ENCODE results near the gene CFL1. TPM values are rescaled to one million over a fixed set of nuclear protein-coding genes. Genes with fewer than 3 reads are reported as not detected.

CFL1 gene
- total and polyA plus RNA-seq, 2 of the 8 experiments (the other 6 are each of a cell fraction or from before 2014, with no cell fraction given) = 1,252 to 1,365 TPM

GRCh38 chr11:65829459-65829858 lies 28.5 kb downstream of the CFL1 start:
- CTCF ChIA-PET (ENCODE audit: partially characterized antibody) = interaction anchor here (0.6 to 19.6 kb wide), 9 partner anchors 12 to 203 kb away, joined by 3 to 347 read pairs (median 4); partner anchors contain the start of gene AP5B1
- H3K23me2 ChIP-seq (ENCODE audit: low read depth, low read length) = peaks cover 17% of the 10 kb centered on the region
- no peak overlapping the region for H3K56ac ChIP-seq (replicated peaks; ENCODE audit: insufficient read length, low read depth, low read length)
- H2AFZ ChIP-seq (ENCODE audit: low read length) = no peak overlapping the region
- no peak overlapping the region for H3K18ac ChIP-seq (ENCODE audit: extremely low read depth, low read length)
- H3K9ac ChIP-seq (replicated peaks in 1 of 4; ENCODE audit: extremely low read depth in 1 of 4, low read depth in 3 of 4, low read length in 3 of 4) = no peak overlapping the region; a peak in 1 of 7 replicates
- H3K36me3 ChIP-seq (ENCODE audit: control insufficient read depth in 2 of 4, insufficient read depth in 4 of 4, low read length in 3 of 4) = no peaks in the 10 kb centered on the region; a peak in 1 of 8 replicates
- H2BK20ac ChIP-seq (ENCODE audit: low read length) = no peak overlapping the region
- H4K8ac ChIP-seq (ENCODE audit: extremely low read depth, insufficient read depth, low read length) = no peak overlapping the region
- 85% methylated on average over 4 of the region's 4 CpGs; no CpG with 5 or more reads in 1 of the 2 experiments for WGBS, 2 experiments (ENCODE audit: extremely low coverage in 1 of 2, insufficient coverage in 1 of 2, insufficient read length in 1 of 2, insufficient replicate concordance in 2 of 2, low coverage in 1 of 2, low lambda C conversion rate in 2 of 2, missing lambda C conversion rate in 1 of 2)
- DNase-seq (ENCODE audit: low read depth in 1 of 2, low spot score in 2 of 2) (no peak), FAIRE-seq (no peak)
- H4K91ac ChIP-seq (replicated peaks; ENCODE audit: insufficient read length, low read length) = no peak overlapping the region
- peaks cover 0 to 6% (median 5%) of the 10 kb centered on the region in 4 experiments; a peak in 6 of 7 replicates for H3K4me1 ChIP-seq (replicated peaks in 1 of 4; ENCODE audit: control insufficient read depth in 3 of 4, insufficient read depth in 4 of 4, low read length in 3 of 4)
- H3K4ac ChIP-seq (replicated peaks; ENCODE audit: insufficient read length, low read depth, low read length) = no peak overlapping the region
- no peak overlapping the region for H3K27ac ChIP-seq (ENCODE audit: low read depth, low read length)
- peaks cover 0 to 3% of the 10 kb centered on the region in 2 experiments; a peak in 1 of 4 replicates for H3K79me2 ChIP-seq (ENCODE audit: control insufficient read depth in 1 of 2, insufficient read depth in 2 of 2, low read length in 2 of 2)
- no peaks in the 10 kb centered on the region; the same call in 1 of the 2 replicates for H3K79me1 ChIP-seq (ENCODE audit: low read depth, low read length)
- peaks cover 0 to 9% (median 5%) of the 10 kb centered on the region in 4 experiments; a peak in 4 of 7 replicates for H3K27me3 ChIP-seq (replicated peaks in 1 of 4; ENCODE audit: control insufficient read depth in 3 of 4, extremely low read depth in 1 of 4, insufficient read depth in 3 of 4, low read length in 3 of 4)
- POLR2A ChIA-PET (ENCODE audit: partially characterized antibody) = interaction anchor here (0.6 to 1.5 kb wide), 6 partner anchors 11 to 209 kb away, joined by 3 to 4 read pairs (median 4); partner anchors contain the start of gene MUS81
- no peak overlapping the region for H3K23ac ChIP-seq (ENCODE audit: insufficient read length)
- no peak overlapping the region for H2BK120ac ChIP-seq (replicated peaks; ENCODE audit: low read depth, low read length)
- no peak overlapping the region for H2BK5ac ChIP-seq (ENCODE audit: low read depth, low read length)
- H2BK12ac ChIP-seq (ENCODE audit: low read depth, low read length) = no peak overlapping the region
- H2AK5ac ChIP-seq (ENCODE audit: low read depth, low read length) = no peak overlapping the region
- H3K4me3 ChIP-seq (ENCODE audit: extremely low read depth in 1 of 4, insufficient read depth in 2 of 4, low read depth in 3 of 4, low read length in 4 of 4) = no peak overlapping the region
- TF ChIP-seq SP1 (IDR thresholded peaks at IDR 0.05; ENCODE audit: low read depth, low read length) (no peak), FOSL1 (IDR thresholded peaks at IDR 0.05; ENCODE audit: insufficient read depth, low read depth, low read length) (no peak), CHD2 (IDR thresholded peaks at IDR 0.05; ENCODE audit: low read length) (no peak), ATF3 (IDR thresholded peaks at IDR 0.05; ENCODE audit: insufficient read depth, low read depth, low read length) (no peak), HDAC2 (IDR thresholded peaks at IDR 0.05; ENCODE audit: borderline replicate concordance in 1 of 2, low read depth in 2 of 2, low read length in 2 of 2) (no peak), SIRT6 (IDR thresholded peaks at IDR 0.05; ENCODE audit: low read length) (no peak), SIX5 (IDR thresholded peaks at IDR 0.05; ENCODE audit: low read depth, low read length) (no peak)
- H4K20me1 ChIP-seq (replicated peaks in 1 of 2; ENCODE audit: control insufficient read depth in 1 of 2, insufficient read depth in 2 of 2, low read length in 2 of 2) = peaks cover 0 to 4% of the 10 kb centered on the region in 2 experiments
- H2BK15ac ChIP-seq (ENCODE audit: low read length) = no peak overlapping the region
- H3K9me3 ChIP-seq (ENCODE audit: insufficient read depth in 2 of 2, low read depth in 1 of 2, low read length in 1 of 2) = no peaks in the 10 kb centered on the region
- H4K5ac ChIP-seq (ENCODE audit: insufficient read length, low read depth, low read length) = no peak overlapping the region
- no peak overlapping the region for H3K4me2 ChIP-seq (ENCODE audit: insufficient read depth in 1 of 2, low read depth in 2 of 2, low read length in 2 of 2)
- no peak overlapping the region for H3K14ac ChIP-seq (ENCODE audit: insufficient read length)

Data from H1 (cell line).